ENCODE measurements around the gene ADAMTS14.

DNA sequence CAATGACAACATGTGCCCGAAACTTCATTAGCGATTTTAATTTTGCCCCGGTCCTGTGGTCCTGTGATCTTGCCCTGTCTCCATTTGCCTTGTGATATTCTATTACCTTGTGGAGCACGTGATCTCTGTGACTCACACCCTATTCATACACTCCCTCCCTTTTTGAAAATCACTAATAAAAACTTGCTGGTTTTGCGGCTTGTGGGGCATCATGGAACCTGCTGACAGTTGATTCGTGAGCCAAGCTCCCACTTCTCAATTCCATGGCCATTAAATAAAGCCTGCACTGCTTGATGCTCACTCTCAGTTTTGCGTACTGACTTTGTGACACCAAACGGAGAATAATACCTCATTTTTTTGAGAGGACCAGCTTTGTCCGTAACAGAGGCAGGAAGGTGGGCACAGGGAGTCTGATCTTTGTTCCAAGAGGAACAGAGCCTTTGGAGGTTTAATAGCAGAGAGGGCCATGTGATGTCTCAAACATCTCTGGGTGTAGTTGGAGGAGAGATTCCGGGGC, 3.8 kb upstream of the ADAMTS14 start:
- TF ChIP-seq, protein P1, sequence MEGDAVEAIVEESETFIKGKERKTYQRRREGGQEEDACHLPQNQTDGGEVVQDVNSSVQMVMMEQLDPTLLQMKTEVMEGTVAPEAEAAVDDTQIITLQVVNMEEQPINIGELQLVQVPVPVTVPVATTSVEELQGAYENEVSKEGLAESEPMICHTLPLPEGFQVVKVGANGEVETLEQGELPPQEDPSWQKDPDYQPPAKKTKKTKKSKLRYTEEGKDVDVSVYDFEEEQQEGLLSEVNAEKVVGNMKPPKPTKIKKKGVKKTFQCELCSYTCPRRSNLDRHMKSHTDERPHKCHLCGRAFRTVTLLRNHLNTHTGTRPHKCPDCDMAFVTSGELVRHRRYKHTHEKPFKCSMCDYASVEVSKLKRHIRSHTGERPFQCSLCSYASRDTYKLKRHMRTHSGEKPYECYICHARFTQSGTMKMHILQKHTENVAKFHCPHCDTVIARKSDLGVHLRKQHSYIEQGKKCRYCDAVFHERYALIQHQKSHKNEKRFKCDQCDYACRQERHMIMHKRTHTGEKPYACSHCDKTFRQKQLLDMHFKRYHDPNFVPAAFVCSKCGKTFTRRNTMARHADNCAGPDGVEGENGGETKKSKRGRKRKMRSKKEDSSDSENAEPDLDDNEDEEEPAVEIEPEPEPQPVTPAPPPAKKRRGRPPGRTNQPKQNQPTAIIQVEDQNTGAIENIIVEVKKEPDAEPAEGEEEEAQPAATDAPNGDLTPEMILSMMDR (IDR thresholded peaks at IDR 0.05) = no peak
- TF ChIP-seq POLR2A (IDR thresholded peaks at IDR 0.05) = no peak

Measured in body of pancreas (tissue), 4 donors.